K562 (cell line): ENCODE measurements around the gene FTSJ1. TPM values are rescaled to one million over a fixed set of nuclear protein-coding genes. Genes with fewer than 3 reads are reported as not detected.
A peak's percentile ranks its signal among the peaks of the same experiment; 100 is the strongest.

Experiments
- BHLHE40 ChIP-seq: IDR thresholded peaks from 2 replicates; pipeline ENCODE4 v1.6.1; 2011; ENCODE audit warnings: low read length, improper control_type of control experiment
- CBX1 ChIP-seq: sonication (generic); IDR thresholded peaks from 2 replicates; pipeline ENCODE4 v1.6.1; 2016; ENCODE audit warnings: antibody characterized with exemption, low read depth, mild to moderate bottlenecking
- DPF2 ChIP-seq: fragments of 450-650 bp; IDR thresholded peaks from 2 replicates; pipeline ENCODE4 v1.6.1; 2016
- ELF2 ChIP-seq: fragments of 250-450 bp; sonication (Bioruptor Pico); IDR thresholded peaks from 2 replicates; pipeline ENCODE4 v1.5.0; 2021; ENCODE audit warnings: mild to moderate bottlenecking
- FOXA3 ChIP-seq, 2 experiments: fragments of 450-650 bp in 1 of 2; sonication (generic) in 1 of 2; formaldehyde crosslinking; IDR thresholded peaks in 1 of 2; conservative IDR thresholded peaks in 1 of 2; 2 replicates each; pipeline versions ENCODE4 v1.4.0 to v1.8.0; 2020 to 2022; ENCODE audit warnings: mild to moderate bottlenecking in 2 of 2, missing genetic modification reagents in 1 of 2
- FOXJ3 ChIP-seq: sonication (generic); formaldehyde crosslinking; IDR thresholded peaks from 2 replicates; pipeline ENCODE4 v1.4.0; 2020; ENCODE audit warnings: mild to moderate bottlenecking, missing genetic modification reagents
- HNRNPUL1 ChIP-seq: fragments of 200-400 bp; formaldehyde crosslinking; IDR thresholded peaks from 2 replicates; pipeline ENCODE4 v1.6.1; 2017; ENCODE audit warnings: low read length
- L3MBTL2 ChIP-seq: fragments of 450-650 bp; IDR thresholded peaks from 2 replicates; pipeline ENCODE4 v1.6.1; 2016; ENCODE audit warnings: mild to moderate bottlenecking, moderate library complexity
- NR2C1 ChIP-seq, 2 experiments: fragments of 450-650 bp; IDR thresholded peaks; 2 replicates each; pipeline ENCODE4 v1.6.1; 2017; ENCODE audit warnings: mild to moderate bottlenecking in 2 of 2, antibody characterized with exemption in 1 of 2, inconsistent platforms in 1 of 2, missing compliant biosample characterization in 1 of 2, missing genetic modification characterization in 1 of 2
- RBM25 ChIP-seq: fragments of 200-400 bp; formaldehyde crosslinking; IDR thresholded peaks from 2 replicates; pipeline ENCODE4 v1.6.1; 2018; ENCODE audit warnings: low read length, low read depth, moderate library complexity; ENCODE audit not compliant: severe bottlenecking
- TEAD4 ChIP-seq, 2 experiments: sonication (generic) in 1 of 2; formaldehyde crosslinking in 1 of 2; IDR thresholded peaks; 2 replicates each; pipeline versions ENCODE4 v1.6.1 to v1.8.0; 2012 to 2022; ENCODE audit warnings: borderline replicate concordance in 1 of 2, inconsistent platforms in 1 of 2, low read length in 1 of 2, mild to moderate bottlenecking in 1 of 2, missing genetic modification reagents in 1 of 2
- ZBTB17 ChIP-seq: fragments of 450-650 bp; formaldehyde crosslinking; IDR thresholded peaks from 2 replicates; pipeline ENCODE4 v1.4.0; 2020; ENCODE audit warnings: mild to moderate bottlenecking
- ZFP1 ChIP-seq: fragments of 450-650 bp; formaldehyde crosslinking; IDR thresholded peaks from 2 replicates; pipeline ENCODE4 v1.4.0; 2020; ENCODE audit warnings: mild to moderate bottlenecking, mixed read lengths
- polyA plus RNA-seq, 8 experiments: library from polyadenylated mRNA; depleted of rRNA in 4 of 8; stranded (reverse) in 5 of 8; unstranded in 3 of 8; fragments of >200 nt; fragmentation: Nextera tagmentation in 2 of 8; fragmentation: Illumina TruSeq in 1 of 8; extraction: Ambion mirVana in 2 of 8; extraction: Trizol in 1 of 8; gene quantifications; 2 replicates each; pipeline versions ENCODE4 v1.2.1 to v1.2.3, GENCODE V29; 2011 to 2014; ENCODE audit warnings: inconsistent platforms in 1 of 8, missing spikeins in 1 of 8
- total RNA-seq, 7 experiments: library from RNA; depleted of rRNA in 6 of 7; stranded (reverse); fragments of >200 nt in 6 of 7; fragmentation: Illumina TruSeq in 2 of 7; extraction: Trizol in 2 of 7; gene quantifications; 2 replicates each; pipeline versions ENCODE4 v1.2.1 to v1.2.3, GENCODE V29; 2011 to 2021; ENCODE audit warnings: low replicate concordance in 1 of 7
- TF ChIP-seq, protein P1 (sequence below), 2 experiments: fragments of 450-650 bp in 1 of 2; sonication (generic) in 1 of 2; formaldehyde crosslinking in 1 of 2; IDR thresholded peaks; 2 replicates each; pipeline versions ENCODE4 v1.7.1 to v1.9.0; 2016 to 2022; ENCODE audit warnings: inconsistent platforms in 1 of 2, mild to moderate bottlenecking in 1 of 2, missing genetic modification reagents in 1 of 2
- TF ChIP-seq, protein P2 (sequence below): sonication (generic); formaldehyde crosslinking; IDR thresholded peaks from 2 replicates; pipeline ENCODE4 v1.8.1; 2023; ENCODE audit warnings: mild to moderate bottlenecking, missing genetic modification reagents
- TF ChIP-seq, protein P3 (sequence below): fragments of 450-650 bp; formaldehyde crosslinking; IDR thresholded peaks from 2 replicates; pipeline ENCODE4 v1.4.0; 2020; ENCODE audit warnings: mild to moderate bottlenecking, moderate library complexity

The FTSJ1 gene
- total and polyA plus RNA-seq, 9 of the 15 experiments (the other 6 are each of a cell fraction or from before 2014, with no cell fraction given) = 12.2 to 95.6 (median 71.6) TPM

DNA sequence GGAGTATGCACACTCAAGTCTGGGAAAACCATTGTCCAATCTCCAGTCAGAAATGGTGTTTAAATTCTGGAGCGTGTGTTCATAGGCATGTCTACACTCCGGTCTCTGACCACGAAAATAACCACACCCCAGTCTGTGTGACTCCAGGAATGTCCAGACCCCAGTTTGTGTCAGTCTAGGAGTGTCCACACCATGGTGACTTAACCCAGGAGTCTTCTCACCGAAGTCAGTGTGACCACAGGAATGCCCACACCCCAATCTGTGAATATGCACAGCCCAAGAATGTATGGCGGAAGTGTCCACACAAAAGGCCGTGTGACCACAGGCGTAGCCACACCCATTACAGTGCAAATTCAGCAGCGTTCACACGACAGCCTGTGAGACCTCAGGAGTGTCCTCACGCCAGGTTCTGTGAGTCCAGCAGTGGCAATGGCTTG lies 11.4 kb downstream of the FTSJ1 start (continued):
- TF ChIP-seq, protein P1, sequence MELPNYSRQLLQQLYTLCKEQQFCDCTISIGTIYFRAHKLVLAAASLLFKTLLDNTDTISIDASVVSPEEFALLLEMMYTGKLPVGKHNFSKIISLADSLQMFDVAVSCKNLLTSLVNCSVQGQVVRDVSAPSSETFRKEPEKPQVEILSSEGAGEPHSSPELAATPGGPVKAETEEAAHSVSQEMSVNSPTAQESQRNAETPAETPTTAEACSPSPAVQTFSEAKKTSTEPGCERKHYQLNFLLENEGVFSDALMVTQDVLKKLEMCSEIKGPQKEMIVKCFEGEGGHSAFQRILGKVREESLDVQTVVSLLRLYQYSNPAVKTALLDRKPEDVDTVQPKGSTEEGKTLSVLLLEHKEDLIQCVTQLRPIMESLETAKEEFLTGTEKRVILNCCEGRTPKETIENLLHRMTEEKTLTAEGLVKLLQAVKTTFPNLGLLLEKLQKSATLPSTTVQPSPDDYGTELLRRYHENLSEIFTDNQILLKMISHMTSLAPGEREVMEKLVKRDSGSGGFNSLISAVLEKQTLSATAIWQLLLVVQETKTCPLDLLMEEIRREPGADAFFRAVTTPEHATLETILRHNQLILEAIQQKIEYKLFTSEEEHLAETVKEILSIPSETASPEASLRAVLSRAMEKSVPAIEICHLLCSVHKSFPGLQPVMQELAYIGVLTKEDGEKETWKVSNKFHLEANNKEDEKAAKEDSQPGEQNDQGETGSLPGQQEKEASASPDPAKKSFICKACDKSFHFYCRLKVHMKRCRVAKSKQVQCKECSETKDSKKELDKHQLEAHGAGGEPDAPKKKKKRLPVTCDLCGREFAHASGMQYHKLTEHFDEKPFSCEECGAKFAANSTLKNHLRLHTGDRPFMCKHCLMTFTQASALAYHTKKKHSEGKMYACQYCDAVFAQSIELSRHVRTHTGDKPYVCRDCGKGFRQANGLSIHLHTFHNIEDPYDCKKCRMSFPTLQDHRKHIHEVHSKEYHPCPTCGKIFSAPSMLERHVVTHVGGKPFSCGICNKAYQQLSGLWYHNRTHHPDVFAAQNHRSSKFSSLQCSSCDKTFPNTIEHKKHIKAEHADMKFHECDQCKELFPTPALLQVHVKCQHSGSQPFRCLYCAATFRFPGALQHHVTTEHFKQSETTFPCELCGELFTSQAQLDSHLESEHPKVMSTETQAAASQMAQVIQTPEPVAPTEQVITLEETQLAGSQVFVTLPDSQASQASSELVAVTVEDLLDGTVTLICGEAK (IDR thresholded peaks at IDR 0.05) = no peak
- TF ChIP-seq, protein P1 (CRISPR knock-in tag; IDR thresholded peaks at IDR 0.05) = no peak
- TF ChIP-seq NR2C1 (IDR thresholded peaks at IDR 0.05) = no peak
- TF ChIP-seq NR2C1 (tag; IDR thresholded peaks at IDR 0.05) = no peak
- TF ChIP-seq FOXA3 (CRISPR knock-in tag; conservative IDR thresholded peaks at IDR 0.05 in 1 of 2, IDR thresholded peaks at IDR 0.05 in 1 of 2) = no peak
- TF ChIP-seq BHLHE40 = peak; percentile 34; the same call in 1 of the 2 replicates
- TF ChIP-seq L3MBTL2 = no peak; the same call in 1 of the 2 replicates
- TF ChIP-seq FOXJ3 (CRISPR knock-in tag) = no peak
- no peak for TF ChIP-seq ZFP1 (CRISPR knock-in tag)
- TF ChIP-seq DPF2 = 0 out of 2 replicates have a peak, but pooled peaks have one; percentile 31
- no peak for TF ChIP-seq CBX1
- no peak for TF ChIP-seq ZBTB17 (CRISPR knock-in tag)
- TF ChIP-seq RBM25 = no peak
- peak; percentile 88 for TF ChIP-seq TEAD4 (IDR thresholded peaks at IDR 0.05; ENCODE audit: low read length)
- peak; percentile 91 for TF ChIP-seq TEAD4 (CRISPR knock-in tag; IDR thresholded peaks at IDR 0.05; ENCODE audit: borderline replicate concordance)
- TF ChIP-seq, protein P2, sequence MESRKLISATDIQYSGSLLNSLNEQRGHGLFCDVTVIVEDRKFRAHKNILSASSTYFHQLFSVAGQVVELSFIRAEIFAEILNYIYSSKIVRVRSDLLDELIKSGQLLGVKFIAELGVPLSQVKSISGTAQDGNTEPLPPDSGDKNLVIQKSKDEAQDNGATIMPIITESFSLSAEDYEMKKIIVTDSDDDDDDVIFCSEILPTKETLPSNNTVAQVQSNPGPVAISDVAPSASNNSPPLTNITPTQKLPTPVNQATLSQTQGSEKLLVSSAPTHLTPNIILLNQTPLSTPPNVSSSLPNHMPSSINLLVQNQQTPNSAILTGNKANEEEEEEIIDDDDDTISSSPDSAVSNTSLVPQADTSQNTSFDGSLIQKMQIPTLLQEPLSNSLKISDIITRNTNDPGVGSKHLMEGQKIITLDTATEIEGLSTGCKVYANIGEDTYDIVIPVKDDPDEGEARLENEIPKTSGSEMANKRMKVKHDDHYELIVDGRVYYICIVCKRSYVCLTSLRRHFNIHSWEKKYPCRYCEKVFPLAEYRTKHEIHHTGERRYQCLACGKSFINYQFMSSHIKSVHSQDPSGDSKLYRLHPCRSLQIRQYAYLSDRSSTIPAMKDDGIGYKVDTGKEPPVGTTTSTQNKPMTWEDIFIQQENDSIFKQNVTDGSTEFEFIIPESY (CRISPR knock-in tag) = no peak
- TF ChIP-seq, protein P3, sequence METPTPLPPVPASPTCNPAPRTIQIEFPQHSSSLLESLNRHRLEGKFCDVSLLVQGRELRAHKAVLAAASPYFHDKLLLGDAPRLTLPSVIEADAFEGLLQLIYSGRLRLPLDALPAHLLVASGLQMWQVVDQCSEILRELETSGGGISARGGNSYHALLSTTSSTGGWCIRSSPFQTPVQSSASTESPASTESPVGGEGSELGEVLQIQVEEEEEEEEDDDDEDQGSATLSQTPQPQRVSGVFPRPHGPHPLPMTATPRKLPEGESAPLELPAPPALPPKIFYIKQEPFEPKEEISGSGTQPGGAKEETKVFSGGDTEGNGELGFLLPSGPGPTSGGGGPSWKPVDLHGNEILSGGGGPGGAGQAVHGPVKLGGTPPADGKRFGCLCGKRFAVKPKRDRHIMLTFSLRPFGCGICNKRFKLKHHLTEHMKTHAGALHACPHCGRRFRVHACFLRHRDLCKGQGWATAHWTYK = peak; percentile 59; the same call in 1 of the 2 replicates
- TF ChIP-seq ELF2 (CRISPR knock-in tag) = no peak
- no peak for TF ChIP-seq HNRNPUL1
